ENCODE measurements around the gene SEZ6L2.
A peak's percentile ranks its signal among the peaks of the same experiment; 100 is the strongest.
"Not testable (repeated sequence)": the region's sequence is repeated elsewhere in the genome, so short reads cannot be mapped to it uniquely, and the experiment has no call there.

Gene SEZ6L2

DNA sequence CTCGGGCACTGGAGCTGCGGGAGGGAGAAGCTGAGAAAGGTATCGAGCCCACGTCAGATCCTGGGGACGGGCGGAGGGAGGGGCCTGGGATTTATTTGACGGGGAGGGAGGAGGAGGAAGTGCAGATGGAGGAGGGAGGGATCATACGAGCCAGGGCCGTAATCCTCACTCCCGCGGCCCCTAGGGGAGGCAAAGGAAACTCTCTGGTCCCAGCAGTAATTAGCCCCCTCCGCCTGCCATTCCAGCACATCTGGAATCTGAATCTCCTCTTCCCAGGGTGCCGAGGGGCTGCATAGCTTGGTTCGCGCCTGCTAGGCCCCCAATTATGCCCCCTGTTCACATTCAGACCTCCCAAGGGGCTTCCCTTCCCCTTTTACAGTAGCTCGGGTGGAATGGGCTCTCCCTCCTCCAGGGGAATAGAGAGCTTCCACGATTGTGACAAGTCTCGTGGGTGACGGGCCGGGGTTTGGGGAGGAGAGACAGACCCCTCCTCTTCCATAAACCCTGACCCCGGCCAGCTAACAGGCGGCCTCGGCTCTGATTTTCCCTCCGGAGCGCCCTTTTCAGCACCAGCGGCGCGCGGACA is at the start of gene SEZ6L2:
Gene SEZ6L2 (minus strand): TSS at position 35 of the 586 bp plus-strand sequence. CDS start 531 bp downstream, outside the sequence.
- H3K27ac ChIP-seq (ENCODE audit: low read depth, low read length): no peak within 1 kb of the TSS
- H3K4me3 ChIP-seq (ENCODE audit: low read depth, low read length): peak within 1 kb of the TSS; percentile 88
- peak within 1 kb of the TSS; percentile 66 for H3K9ac ChIP-seq (ENCODE audit: low read length)
- peaks cover 11% of the 10 kb centered on the region; the same call in 1 of the 2 replicates for H3K36me3 ChIP-seq (ENCODE audit: control insufficient read depth, insufficient read depth, low read length)
- peaks cover 15% of the 10 kb centered on the region for H3K4me1 ChIP-seq (ENCODE audit: control insufficient read depth, insufficient read depth, low read length)
- H3K9me3 ChIP-seq (ENCODE audit: control insufficient read depth, insufficient read depth, low read depth, low read length): no peaks in the 10 kb centered on the region
- H3K27me3 ChIP-seq (ENCODE audit: control insufficient read depth, insufficient read depth, low read length): no peaks in the 10 kb centered on the region

DNA sequence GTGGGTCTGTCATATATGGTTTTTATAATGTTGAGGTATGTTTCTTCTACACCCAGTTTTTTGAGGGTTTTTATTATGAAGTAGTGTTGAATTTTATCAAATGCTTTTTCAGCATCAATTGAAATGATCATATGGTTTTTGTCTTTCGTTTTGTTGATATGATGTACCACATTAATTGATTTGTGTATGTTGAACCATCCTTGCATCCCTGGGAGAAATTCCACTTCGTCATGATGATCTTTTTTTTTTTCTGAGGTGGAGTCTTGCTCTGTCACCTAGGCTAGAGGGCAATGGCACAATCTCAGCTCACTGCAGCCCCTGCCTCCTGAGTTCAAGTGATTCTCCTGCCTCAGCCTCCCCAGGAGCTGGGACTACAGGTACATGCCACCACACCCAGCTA is 48.5 kb upstream of the SEZ6L2 start:
- Histone ChIP-seq H3K36me3 (ENCODE audit: control insufficient read depth, insufficient read depth, low read length) (no peaks in the 10 kb centered on the region), H3K9me3 (ENCODE audit: control insufficient read depth, insufficient read depth, low read depth, low read length) (no peaks in the 10 kb centered on the region), H3K27ac (ENCODE audit: low read depth, low read length) (no peak overlapping the region), H3K4me1 (ENCODE audit: control insufficient read depth, insufficient read depth, low read length) (peaks cover 23% of the 10 kb centered on the region), H3K4me3 (ENCODE audit: low read depth, low read length) (no peak overlapping the region), H3K27me3 (ENCODE audit: control insufficient read depth, insufficient read depth, low read length) (no peaks in the 10 kb centered on the region), H3K9ac (ENCODE audit: low read length) (no peak overlapping the region)

DNA sequence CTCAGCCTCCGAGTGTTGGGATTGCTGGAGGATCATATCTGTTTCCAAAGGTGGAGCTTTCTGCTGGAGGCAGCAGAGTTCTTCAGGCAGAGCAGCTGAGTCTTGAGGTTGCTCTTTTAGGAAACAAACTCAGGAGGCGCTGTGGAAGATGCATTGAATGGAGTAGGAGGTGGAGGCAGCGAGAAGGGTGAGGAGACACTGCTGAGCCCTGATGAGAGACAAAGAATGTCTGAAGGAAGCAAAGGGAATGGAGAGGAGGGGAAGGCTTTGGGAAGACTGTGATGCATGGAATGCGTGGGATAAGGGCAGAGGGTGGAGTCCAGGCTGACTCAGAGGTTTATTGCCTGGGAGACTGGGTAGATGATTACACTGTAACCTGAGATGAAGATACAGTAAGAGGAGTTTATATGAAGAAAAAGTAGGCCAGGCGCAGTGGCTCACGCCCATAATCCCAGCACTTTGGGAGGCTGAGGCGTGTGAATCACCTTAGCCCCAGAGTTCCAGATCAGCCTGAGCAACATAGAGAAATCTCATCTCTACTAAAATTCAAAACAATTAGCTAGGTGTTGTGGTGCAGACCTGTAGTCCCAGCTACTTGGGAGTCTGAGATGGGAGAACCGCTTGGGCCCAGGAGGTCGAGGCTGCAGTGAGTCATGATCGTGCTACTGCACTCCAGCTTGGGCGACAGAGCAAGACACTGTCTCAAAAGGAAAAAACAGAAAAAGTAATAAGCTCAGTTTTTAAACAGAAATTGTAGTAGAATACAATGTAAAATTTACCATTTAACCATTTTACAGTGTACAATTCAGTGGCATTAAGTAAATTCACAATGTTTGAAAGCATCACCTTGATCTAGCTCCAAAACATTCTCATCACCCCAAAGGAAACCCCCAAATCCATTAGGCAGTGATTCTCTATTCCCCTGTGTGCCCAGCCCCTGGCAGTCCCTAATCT is 44.8 kb upstream of the SEZ6L2 start:
- Histone ChIP-seq H3K36me3 (ENCODE audit: control insufficient read depth, insufficient read depth, low read length) (no peaks in the 10 kb centered on the region), H3K27me3 (ENCODE audit: control insufficient read depth, insufficient read depth, low read length) (no peaks in the 10 kb centered on the region), H3K9ac (ENCODE audit: low read length) (peak overlapping the region; percentile 42), H3K9me3 (ENCODE audit: control insufficient read depth, insufficient read depth, low read depth, low read length) (peaks cover 4% of the 10 kb centered on the region; the same call in 1 of the 2 replicates), H3K4me1 (ENCODE audit: control insufficient read depth, insufficient read depth, low read length) (peaks cover 15% of the 10 kb centered on the region), H3K27ac (ENCODE audit: low read depth, low read length) (peak overlapping the region; percentile 52; the same call in 1 of the 2 replicates), H3K4me3 (ENCODE audit: low read depth, low read length) (no peak overlapping the region)

DNA sequence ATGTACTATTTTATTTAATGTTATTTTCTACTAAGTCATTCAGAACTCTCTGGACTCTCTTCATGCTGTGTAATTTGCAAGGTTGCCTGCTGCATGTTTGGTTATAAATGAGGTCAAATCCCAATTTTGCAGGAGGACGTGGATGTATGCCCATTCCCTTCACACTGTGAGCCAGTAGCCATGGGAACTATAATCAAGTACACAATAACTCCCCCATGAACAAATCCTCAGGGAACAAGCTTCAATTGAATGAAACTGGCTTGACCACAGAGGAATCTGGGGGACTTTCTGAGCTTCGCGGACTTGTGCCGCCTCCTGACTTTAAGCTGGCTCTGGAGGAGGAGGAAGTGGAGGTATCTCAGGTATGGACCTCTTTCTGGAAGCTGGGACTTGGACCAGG is 41.3 kb upstream of the SEZ6L2 start:
- Histone ChIP-seq H3K36me3 (ENCODE audit: control insufficient read depth, insufficient read depth, low read length) (no peaks in the 10 kb centered on the region), H3K9ac (ENCODE audit: low read length) (no peak overlapping the region), H3K27ac (ENCODE audit: low read depth, low read length) (no peak overlapping the region), H3K4me3 (ENCODE audit: low read depth, low read length) (no peak overlapping the region), H3K9me3 (ENCODE audit: control insufficient read depth, insufficient read depth, low read depth, low read length) (peaks cover 4% of the 10 kb centered on the region; the same call in 1 of the 2 replicates), H3K27me3 (ENCODE audit: control insufficient read depth, insufficient read depth, low read length) (no peaks in the 10 kb centered on the region), H3K4me1 (ENCODE audit: control insufficient read depth, insufficient read depth, low read length) (peaks cover 15% of the 10 kb centered on the region)

DNA sequence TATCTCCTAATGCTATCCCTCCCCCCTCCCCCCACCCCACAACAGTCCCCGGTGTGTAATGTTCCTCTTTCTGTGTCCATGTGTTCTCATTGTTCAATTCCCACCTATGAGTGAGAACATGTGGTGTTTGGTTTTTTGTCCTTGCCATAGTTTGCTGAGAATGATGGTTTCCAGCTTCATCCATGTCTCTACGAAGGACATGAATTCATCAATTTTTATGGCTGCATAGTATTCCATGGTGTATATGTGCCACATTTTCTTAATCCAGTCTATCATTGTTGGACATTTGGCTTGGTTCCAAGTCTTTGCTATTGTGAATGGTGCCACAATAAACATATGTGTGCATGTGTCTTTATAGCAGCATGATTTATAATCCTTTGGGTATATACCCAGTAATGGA is 32.4 kb upstream of the SEZ6L2 start:
- not testable (repeated sequence) for H3K36me3 ChIP-seq (ENCODE audit: control insufficient read depth, insufficient read depth, low read length); H3K9me3 ChIP-seq (ENCODE audit: control insufficient read depth, insufficient read depth, low read depth, low read length); H3K4me1 ChIP-seq (ENCODE audit: control insufficient read depth, insufficient read depth, low read length); H3K27ac ChIP-seq (ENCODE audit: low read depth, low read length); H3K9ac ChIP-seq (ENCODE audit: low read length); H3K4me3 ChIP-seq (ENCODE audit: low read depth, low read length); H3K27me3 ChIP-seq (ENCODE audit: control insufficient read depth, insufficient read depth, low read length)

DNA sequence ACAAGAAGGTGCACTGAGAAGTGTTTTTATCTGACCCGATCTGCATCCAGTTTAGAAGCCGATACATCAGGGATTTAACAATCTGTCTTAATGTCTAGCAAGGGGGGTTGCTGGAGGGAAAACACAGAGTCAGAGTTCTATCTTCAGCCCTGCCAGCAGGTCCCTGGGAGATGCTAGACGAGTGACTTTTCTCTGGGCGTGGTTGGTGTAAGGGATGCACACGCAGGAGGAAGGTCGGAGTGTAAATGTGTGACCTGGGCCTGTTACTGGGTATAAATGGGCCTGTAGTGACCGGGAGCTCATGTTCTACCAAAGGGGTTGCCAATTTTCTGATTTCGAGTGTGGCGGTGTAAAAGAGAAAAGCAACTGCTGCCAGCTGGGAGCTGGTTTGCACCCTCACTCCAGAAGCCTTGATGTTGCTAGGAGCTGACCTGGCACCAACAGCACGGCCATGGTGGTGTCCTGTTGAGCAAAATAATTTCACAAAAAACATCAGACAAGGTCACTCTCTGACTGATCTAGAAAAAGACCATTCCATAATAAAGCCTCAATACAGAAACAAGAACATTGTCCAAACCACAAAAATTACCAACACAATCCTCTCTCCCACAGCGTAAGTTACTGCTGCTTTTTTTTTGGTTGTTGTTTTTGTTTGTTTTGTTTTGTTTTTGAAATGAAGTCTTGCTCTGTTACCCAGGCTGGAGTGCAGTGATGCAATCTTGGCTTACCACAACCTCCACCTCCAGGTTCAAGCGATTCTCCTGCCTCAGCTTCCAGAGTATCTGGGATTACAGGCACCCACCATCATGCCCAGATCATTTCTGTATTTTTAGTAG is 27.9 kb upstream of the SEZ6L2 start:
- Histone ChIP-seq H3K4me1 (ENCODE audit: control insufficient read depth, insufficient read depth, low read length) (peaks cover 10% of the 10 kb centered on the region), H3K36me3 (ENCODE audit: control insufficient read depth, insufficient read depth, low read length) (peaks cover 9% of the 10 kb centered on the region; the same call in 1 of the 2 replicates), H3K27me3 (ENCODE audit: control insufficient read depth, insufficient read depth, low read length) (no peaks in the 10 kb centered on the region), H3K9ac (ENCODE audit: low read length) (peak overlapping the region; percentile 81), H3K9me3 (ENCODE audit: control insufficient read depth, insufficient read depth, low read depth, low read length) (no peaks in the 10 kb centered on the region), H3K27ac (ENCODE audit: low read depth, low read length) (no peak overlapping the region), H3K4me3 (ENCODE audit: low read depth, low read length) (peak overlapping the region; percentile 89)

DNA sequence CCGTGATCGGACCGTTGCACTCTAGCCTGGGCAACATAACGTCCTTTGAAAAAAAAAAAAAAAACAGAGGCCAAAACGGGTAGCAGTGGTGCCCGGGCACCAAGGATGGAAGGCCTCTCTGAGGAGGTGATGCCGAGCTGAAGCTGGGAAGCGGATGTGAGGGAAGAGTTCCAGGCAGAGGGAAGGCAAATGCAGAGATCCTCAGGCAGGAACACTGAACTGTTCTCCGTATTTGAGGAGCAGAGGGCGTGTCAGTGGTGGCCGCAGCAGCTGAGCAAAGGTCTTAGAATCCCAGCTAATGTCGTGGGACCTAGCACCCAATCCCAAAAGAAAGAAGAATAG is 27.3 kb upstream of the SEZ6L2 start:
- H3K9ac ChIP-seq (ENCODE audit: low read length): peak overlapping the region; percentile 81

DNA sequence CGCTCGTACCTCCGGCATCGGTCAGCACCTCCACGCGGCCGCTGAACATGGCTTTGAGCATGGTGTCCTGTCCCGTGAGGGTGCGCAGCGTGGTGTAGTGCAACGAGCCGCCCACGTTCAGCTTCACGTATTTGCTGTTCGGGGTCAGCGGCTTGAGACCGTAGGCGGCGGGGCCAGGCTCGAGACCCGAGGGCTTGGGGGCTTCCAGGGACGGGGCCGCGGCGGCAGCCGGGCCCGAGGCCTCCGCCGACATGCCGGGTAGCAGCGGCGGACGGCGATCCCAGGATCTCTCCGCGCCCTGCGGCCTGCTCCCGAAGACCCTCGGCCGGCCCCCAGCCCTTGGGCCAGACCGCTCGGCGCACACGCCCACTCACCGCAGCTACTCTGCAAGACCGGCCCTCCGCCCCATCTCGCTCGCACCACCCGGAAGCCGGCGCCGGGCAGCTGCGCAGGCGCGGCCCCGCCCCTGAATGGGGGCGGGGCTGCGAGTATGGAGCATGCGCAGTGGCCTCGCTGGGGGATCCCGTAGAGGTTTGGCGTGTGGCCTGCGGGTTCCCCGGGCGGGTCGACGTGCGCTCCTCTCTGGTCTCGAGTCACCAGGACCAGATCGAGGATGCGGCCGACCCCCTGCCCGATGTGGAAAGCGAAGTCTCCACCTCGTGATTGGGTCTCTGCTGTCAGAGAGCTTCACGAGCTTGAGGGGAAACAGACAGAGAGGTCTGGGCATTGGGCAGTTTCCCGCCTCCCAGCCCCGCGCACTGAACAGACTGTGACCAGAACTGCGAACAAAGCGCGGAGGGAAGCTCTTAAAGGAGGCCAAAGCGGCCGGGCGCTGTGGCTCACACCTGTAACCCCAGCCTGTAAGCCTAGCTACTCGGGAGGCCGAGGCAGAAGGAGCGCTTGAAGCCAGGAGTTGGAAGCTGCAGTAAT is 26.7 kb upstream of the SEZ6L2 start, which contains the start of gene KCTD13:
Gene KCTD13 (minus strand): TSS at position 446 of the 930 bp plus-strand sequence. CDS start 193 bp downstream, at position 253.
- no peaks in the 10 kb centered on the region for H3K27me3 ChIP-seq (ENCODE audit: control insufficient read depth, insufficient read depth, low read length)
- H3K36me3 ChIP-seq (ENCODE audit: control insufficient read depth, insufficient read depth, low read length): peaks cover 9% of the 10 kb centered on the region; the same call in 1 of the 2 replicates
- peak within 1 kb of the TSS; percentile 81 for H3K9ac ChIP-seq (ENCODE audit: low read length)
- H3K4me1 ChIP-seq (ENCODE audit: control insufficient read depth, insufficient read depth, low read length): peaks cover 10% of the 10 kb centered on the region
- no peaks in the 10 kb centered on the region for H3K9me3 ChIP-seq (ENCODE audit: control insufficient read depth, insufficient read depth, low read depth, low read length)
- H3K27ac ChIP-seq (ENCODE audit: low read depth, low read length): peak within 1 kb of the TSS; percentile 27; the same call in 1 of the 2 replicates
- peak within 1 kb of the TSS; percentile 89 for H3K4me3 ChIP-seq (ENCODE audit: low read depth, low read length)

More for the DNA sequence above, 27.3 kb upstream of the SEZ6L2 start:
- peaks cover 10% of the 10 kb centered on the region for H3K4me1 ChIP-seq (ENCODE audit: control insufficient read depth, insufficient read depth, low read length)
- peak overlapping the region; percentile 27; the same call in 1 of the 2 replicates for H3K27ac ChIP-seq (ENCODE audit: low read depth, low read length)
- no peaks in the 10 kb centered on the region for H3K27me3 ChIP-seq (ENCODE audit: control insufficient read depth, insufficient read depth, low read length)
- peak overlapping the region; percentile 89 for H3K4me3 ChIP-seq (ENCODE audit: low read depth, low read length)
- peaks cover 9% of the 10 kb centered on the region; the same call in 1 of the 2 replicates for H3K36me3 ChIP-seq (ENCODE audit: control insufficient read depth, insufficient read depth, low read length)
- H3K9me3 ChIP-seq (ENCODE audit: control insufficient read depth, insufficient read depth, low read depth, low read length): no peaks in the 10 kb centered on the region

DNA sequence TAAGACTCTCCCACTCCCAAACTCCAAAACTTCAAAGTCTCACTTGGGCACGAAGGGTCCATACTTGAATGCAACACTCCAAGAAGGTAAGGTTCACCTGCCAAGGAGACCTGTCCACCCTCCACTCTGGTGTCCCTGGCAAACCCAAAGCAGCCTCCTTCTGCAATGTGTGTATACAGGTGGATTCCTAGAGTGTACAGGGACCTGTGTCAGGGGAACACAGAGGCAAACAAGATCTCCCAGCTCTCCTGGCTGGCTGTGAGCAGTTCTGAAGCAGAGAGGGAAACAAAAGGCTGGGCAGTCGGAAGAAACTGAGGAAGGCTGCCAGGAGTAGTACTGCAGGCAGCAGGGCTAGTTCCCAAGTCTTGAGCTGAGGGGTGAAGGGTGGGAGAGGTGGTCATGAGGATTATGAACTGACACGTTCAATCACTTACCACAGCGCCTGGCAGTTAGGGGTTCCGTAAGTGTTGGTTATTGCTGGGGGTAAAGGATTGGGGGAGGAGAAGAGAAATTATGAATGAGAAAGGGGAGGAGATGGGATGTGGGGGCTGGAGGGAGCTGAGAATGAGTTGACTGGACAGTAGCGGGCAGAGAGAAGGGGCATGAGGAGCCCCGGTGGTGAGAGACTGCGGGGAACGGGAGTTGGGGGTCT is 25.9 kb upstream of the SEZ6L2 start:
- peak overlapping the region; percentile 77 for H3K9ac ChIP-seq (ENCODE audit: low read length)
- no peaks in the 10 kb centered on the region for H3K9me3 ChIP-seq (ENCODE audit: control insufficient read depth, insufficient read depth, low read depth, low read length)
- H3K27me3 ChIP-seq (ENCODE audit: control insufficient read depth, insufficient read depth, low read length): no peaks in the 10 kb centered on the region
- peaks cover 17% of the 10 kb centered on the region for H3K36me3 ChIP-seq (ENCODE audit: control insufficient read depth, insufficient read depth, low read length)
- H3K4me3 ChIP-seq (ENCODE audit: low read depth, low read length): peak overlapping the region; percentile 89
- H3K4me1 ChIP-seq (ENCODE audit: control insufficient read depth, insufficient read depth, low read length): peaks cover 10% of the 10 kb centered on the region
- H3K27ac ChIP-seq (ENCODE audit: low read depth, low read length): no peak overlapping the region

Data from HUES6 (cell line).